Hepatocyte (in vitro differentiated cells): ENCODE data around the gene POFUT1. TPM values are rescaled to one million over a fixed set of nuclear protein-coding genes. Genes with fewer than 3 reads are reported as not detected.
A peak's percentile ranks its signal among the peaks of the same experiment; 100 is the strongest.

Experiments used
- DNase-seq: peaks from one replicate; pipeline ENCODE4 v3.0.0-alpha.2; 2016; ENCODE audit warnings: low spot score
- H2AFZ ChIP-seq: fragments of 200-600 bp; sonication (generic); 2 replicates; pipeline ENCODE4 v1.6.0; 2016; ENCODE audit warnings: antibody characterized with exemption, mild to moderate bottlenecking
- H3K27ac ChIP-seq: fragments of 200-600 bp; sonication (generic); 2 replicates; pipeline ENCODE4 v1.5.1; 2016; ENCODE audit warnings: mild to moderate bottlenecking
- H3K27me3 ChIP-seq: fragments of 200-600 bp; sonication (generic); 2 replicates; pipeline ENCODE4 v1.6.1; 2016
- H3K36me3 ChIP-seq: fragments of 200-600 bp; sonication (generic); replicated peaks from 2 replicates; pipeline ENCODE4 v1.5.1; 2016; ENCODE audit warnings: low read depth; ENCODE audit not compliant: insufficient read depth
- H3K4me1 ChIP-seq: fragments of 200-600 bp; sonication (generic); 2 replicates; pipeline ENCODE4 v1.5.1; 2016; ENCODE audit warnings: mild to moderate bottlenecking, moderate library complexity; ENCODE audit not compliant: insufficient read depth
- H3K4me2 ChIP-seq: fragments of 200-600 bp; sonication (generic); 2 replicates; pipeline ENCODE4 v1.6.0; 2016
- H3K4me3 ChIP-seq: fragments of 200-600 bp; sonication (generic); 2 replicates; pipeline ENCODE4 v1.5.1; 2016; ENCODE audit warnings: mild to moderate bottlenecking
- H3K79me2 ChIP-seq: fragments of 200-600 bp; sonication (generic); 2 replicates; pipeline ENCODE4 v1.6.0; 2017; ENCODE audit warnings: mild to moderate bottlenecking
- H3K9me2 ChIP-seq: fragments of 200-600 bp; sonication (generic); replicated peaks from 2 replicates; pipeline ENCODE4 v1.6.0; 2017; ENCODE audit warnings: mild to moderate bottlenecking; ENCODE audit not compliant: insufficient read depth
- H3K9me3 ChIP-seq: fragments of 200-600 bp; sonication (generic); 2 replicates; pipeline ENCODE4 v1.5.1; 2016; ENCODE audit warnings: low read depth, mild to moderate bottlenecking
- H4K20me1 ChIP-seq: fragments of 200-600 bp; sonication (generic); 2 replicates; pipeline ENCODE4 v1.6.0; 2016; ENCODE audit warnings: mild to moderate bottlenecking; ENCODE audit not compliant: insufficient read depth, poor library complexity, severe bottlenecking
- EZH2 ChIP-seq: fragments of 200-600 bp; sonication (generic); IDR thresholded peaks from 2 replicates; pipeline ENCODE4 v1.6.1; 2016; ENCODE audit warnings: antibody characterized with exemption, mild to moderate bottlenecking, borderline replicate concordance
- EZH2phosphoT487 ChIP-seq: fragments of 200-600 bp; sonication (generic); IDR thresholded peaks from one replicate; pipeline ENCODE4 v1.6.1; 2018; ENCODE audit warnings: antibody characterized with exemption, mild to moderate bottlenecking, low read depth, moderate library complexity; ENCODE audit not compliant: unreplicated experiment, severe bottlenecking
- WGBS: methylation state at CpG from one replicate; pipeline ENCODE4 v1.1.6; 2016; ENCODE audit warnings: low lambda C conversion rate; ENCODE audit errors: missing lambda C conversion rate; 5-methylcytosine and 5-hydroxymethylcytosine counted together
- polyA plus RNA-seq: library from polyadenylated mRNA; unstranded; fragments of >200 nt; fragmentation: Nextera tagmentation; extraction: Ambion mirVana; gene quantifications from 2 replicates; pipeline ENCODE4 v1.2.1, GENCODE V29; 2016
- total RNA-seq: library from RNA; depleted of rRNA; stranded (reverse); fragments of >200 nt; gene quantifications from 2 replicates; pipeline ENCODE4 v1.2.3, GENCODE V29; 2014
- TF ChIP-seq, protein P1 (sequence below): fragments of 200-600 bp; sonication (generic); IDR thresholded peaks from 2 replicates; pipeline ENCODE4 v1.5.1; 2016; ENCODE audit warnings: antibody characterized with exemption, mild to moderate bottlenecking; ENCODE audit not compliant: poor library complexity

The POFUT1 gene
- total and polyA plus RNA-seq, 2 experiments from 2014 or later, result 42.0 to 81.4 TPM

DNA sequence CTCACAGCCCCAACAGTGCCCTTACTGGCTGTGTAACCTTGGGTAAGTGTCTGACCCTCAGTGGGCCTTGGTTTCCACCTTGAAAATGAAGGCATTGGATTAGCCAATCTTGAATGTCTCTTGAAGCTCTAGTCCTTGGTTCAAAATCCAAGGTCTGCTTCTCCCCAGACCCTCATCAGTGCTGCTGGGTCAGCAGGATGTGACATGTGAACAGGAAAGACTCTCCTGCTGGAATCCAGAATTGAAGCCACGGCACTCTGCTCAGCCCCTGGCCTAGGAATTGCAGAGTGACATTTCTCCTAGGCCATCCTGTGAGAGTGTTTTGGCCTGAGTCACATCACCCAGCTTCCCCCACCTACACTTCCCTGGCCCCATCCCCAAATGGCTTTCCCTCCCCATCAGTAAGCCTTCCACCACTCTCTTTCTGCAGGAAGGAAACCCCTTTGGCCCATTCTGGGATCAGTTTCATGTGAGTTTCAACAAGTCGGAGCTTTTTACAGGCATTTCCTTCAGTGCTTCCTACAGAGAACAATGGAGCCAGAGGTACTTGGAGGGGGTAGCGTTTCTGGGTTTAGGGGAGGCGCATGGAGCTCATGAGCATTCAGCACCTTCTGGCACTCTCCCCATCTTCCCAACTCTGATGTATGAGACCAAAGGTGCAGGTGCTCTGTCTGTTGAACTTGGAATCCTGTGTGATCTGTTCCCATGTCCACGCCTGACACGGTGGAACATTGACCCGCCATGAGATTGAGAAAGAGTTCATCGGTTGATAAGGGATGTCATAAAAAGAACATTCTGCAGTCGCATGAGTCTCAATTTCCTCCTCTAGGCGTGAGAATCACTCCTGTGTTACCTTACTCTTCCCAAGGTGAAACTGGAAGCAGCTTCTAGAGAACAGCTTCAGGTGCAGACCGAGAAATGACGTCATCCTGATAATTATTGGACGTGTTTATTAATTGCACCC, 8.8 kb downstream of the POFUT1 start:
- WGBS, result 79% methylated on average over 13 of the region's 13 CpGs
- Histone ChIP-seq H4K20me1 (no peaks in the 10 kb centered on the region), H3K9me3 (no peaks in the 10 kb centered on the region), H3K4me1 (peaks cover 44% of the 10 kb centered on the region), H3K79me2 (peaks cover 52% of the 10 kb centered on the region), H3K27me3 (no peaks in the 10 kb centered on the region), H2AFZ (no peak overlapping the region), H3K4me3 (no peak overlapping the region), H3K27ac (peak overlapping the region; percentile 96), H3K9me2 (no peaks in the 10 kb centered on the region), H3K4me2 (no peak overlapping the region), H3K36me3 (peaks cover 4% of the 10 kb centered on the region)
- TF ChIP-seq EZH2phosphoT487 (no peak), EZH2 (no peak)
- TF ChIP-seq, protein P1, sequence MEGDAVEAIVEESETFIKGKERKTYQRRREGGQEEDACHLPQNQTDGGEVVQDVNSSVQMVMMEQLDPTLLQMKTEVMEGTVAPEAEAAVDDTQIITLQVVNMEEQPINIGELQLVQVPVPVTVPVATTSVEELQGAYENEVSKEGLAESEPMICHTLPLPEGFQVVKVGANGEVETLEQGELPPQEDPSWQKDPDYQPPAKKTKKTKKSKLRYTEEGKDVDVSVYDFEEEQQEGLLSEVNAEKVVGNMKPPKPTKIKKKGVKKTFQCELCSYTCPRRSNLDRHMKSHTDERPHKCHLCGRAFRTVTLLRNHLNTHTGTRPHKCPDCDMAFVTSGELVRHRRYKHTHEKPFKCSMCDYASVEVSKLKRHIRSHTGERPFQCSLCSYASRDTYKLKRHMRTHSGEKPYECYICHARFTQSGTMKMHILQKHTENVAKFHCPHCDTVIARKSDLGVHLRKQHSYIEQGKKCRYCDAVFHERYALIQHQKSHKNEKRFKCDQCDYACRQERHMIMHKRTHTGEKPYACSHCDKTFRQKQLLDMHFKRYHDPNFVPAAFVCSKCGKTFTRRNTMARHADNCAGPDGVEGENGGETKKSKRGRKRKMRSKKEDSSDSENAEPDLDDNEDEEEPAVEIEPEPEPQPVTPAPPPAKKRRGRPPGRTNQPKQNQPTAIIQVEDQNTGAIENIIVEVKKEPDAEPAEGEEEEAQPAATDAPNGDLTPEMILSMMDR, result no peak
- peak; percentile 80 for DNase-seq

DNA sequence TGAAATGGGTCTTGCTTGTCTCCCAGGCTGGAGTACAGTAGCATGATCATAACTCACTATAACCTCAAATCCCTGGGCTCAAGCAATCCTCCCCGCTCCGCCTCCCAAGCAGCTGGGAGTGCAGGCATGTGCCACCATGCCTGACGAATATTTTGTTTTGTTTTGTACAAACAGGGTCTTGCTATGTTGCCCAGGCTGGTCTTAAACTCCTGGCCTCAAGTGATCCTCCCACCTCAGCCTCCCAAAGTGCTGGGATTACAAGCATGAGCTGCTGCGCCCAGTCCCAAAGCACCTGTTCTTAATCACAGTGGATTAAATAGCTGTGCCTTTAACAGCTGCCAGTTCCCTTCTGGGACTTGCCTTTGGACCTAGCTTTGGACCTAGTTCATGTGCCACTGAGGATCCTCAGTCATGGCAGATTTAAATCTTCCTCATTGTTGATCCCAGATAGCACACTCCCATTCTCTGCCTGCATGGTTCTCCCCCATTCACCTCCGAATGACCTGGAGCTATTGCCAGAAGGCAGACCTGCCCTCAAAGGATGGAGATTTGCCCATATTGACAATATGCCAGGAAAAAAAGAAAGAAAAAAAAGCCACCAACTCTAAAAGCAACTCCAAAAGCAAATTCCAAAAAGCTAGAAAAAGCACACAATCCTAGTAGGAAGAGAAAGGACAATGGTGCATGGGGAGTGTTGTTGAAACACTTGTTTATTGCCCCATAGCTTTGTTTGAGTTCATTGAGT, 10.6 kb downstream of the POFUT1 start:
- peak overlapping the region; percentile 96 for H3K27ac ChIP-seq
- whole genome bisulfite sequencing, result 94% methylated on average over 5 of the region's 5 CpGs
- TF ChIP-seq EZH2 (no peak), EZH2phosphoT487 (no peak)
- TF ChIP-seq, protein P1, result no peak
- no peak overlapping the region for H3K4me3 ChIP-seq
- H3K4me2 ChIP-seq, result no peak overlapping the region
- DNase-seq, result no peak
- no peaks in the 10 kb centered on the region for H3K27me3 ChIP-seq
- H3K9me2 ChIP-seq, result no peaks in the 10 kb centered on the region
- H3K9me3 ChIP-seq, result no peaks in the 10 kb centered on the region
- H4K20me1 ChIP-seq, result no peaks in the 10 kb centered on the region
- H3K79me2 ChIP-seq, result peaks cover 44% of the 10 kb centered on the region
- H3K4me1 ChIP-seq, result peaks cover 40% of the 10 kb centered on the region
- no peak overlapping the region for H2AFZ ChIP-seq
- H3K36me3 ChIP-seq, result peaks cover 4% of the 10 kb centered on the region

DNA sequence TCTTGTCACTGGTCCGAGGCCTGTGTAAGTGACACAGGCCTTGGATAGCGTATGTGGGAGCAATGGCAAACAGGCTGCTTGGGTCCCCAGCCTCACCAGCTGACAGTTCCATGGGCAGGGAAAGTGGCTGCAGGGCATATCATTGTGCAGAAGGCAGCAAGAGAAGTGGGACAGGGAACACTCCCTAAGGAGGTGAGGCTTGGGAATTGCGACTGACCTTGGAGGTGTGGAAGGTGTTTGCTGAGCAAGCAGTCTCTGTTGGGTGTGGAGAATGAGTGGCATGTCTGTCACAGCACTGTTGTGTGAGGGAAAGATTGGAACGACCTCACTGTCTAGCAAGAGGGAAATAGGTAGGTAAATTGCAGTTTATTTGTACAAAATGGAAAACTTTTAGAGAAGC, 16.8 kb downstream of the POFUT1 start:
- Histone ChIP-seq H3K79me2 (peaks cover 20% of the 10 kb centered on the region), H3K36me3 (peaks cover 4% of the 10 kb centered on the region), H3K4me1 (peaks cover 46% of the 10 kb centered on the region), H3K4me2 (no peak overlapping the region), H4K20me1 (no peaks in the 10 kb centered on the region), H3K9me3 (no peaks in the 10 kb centered on the region), H3K27ac (peak overlapping the region; percentile 98), H3K9me2 (no peaks in the 10 kb centered on the region), H3K4me3 (no peak overlapping the region), H3K27me3 (no peaks in the 10 kb centered on the region), H2AFZ (no peak overlapping the region)
- peak; percentile 80 for DNase-seq
- no peak for TF ChIP-seq EZH2phosphoT487
- TF ChIP-seq, protein P1, result no peak
- TF ChIP-seq EZH2, result no peak
- 62% methylated on average over 4 of the region's 4 CpGs for WGBS
